Endothelial cell of umbilical vein (primary cell): ENCODE data around the gene SLC18A3. TPM values are rescaled to one million over a fixed set of nuclear protein-coding genes. Genes with fewer than 3 reads are reported as not detected.

Experiments
- BruUV-seq: library from RNA; stranded (reverse); fragments of 400-500 nt; replicated peaks from 2 replicates; lab custom pipeline; 2021; lab: Mats Ljungman, UMichigan
- CTCF ChIA-PET: fragments of 300-600, 350-600 bp; sonication (Branson Sonifier 250); formaldehyde crosslinking; loops from one replicate; lab custom pipeline; 2021; ENCODE audit warnings: antibody characterized with exemption, inconsistent platforms; lab: Charles Lee
- POLR2A ChIA-PET: fragments of 300-600, 350-600 bp; sonication (Branson Sonifier 250); formaldehyde crosslinking; loops from one replicate; lab custom pipeline; 2021; ENCODE audit warnings: antibody characterized with exemption, inconsistent platforms; lab: Charles Lee
- DNase-seq: peaks from one replicate; pipeline ENCODE4 v3.0.0-alpha.2; 2011; ENCODE audit warnings: low read depth, low spot score
- FAIRE-seq: peaks from 2 replicates; lab custom pipeline; 2011; peaks lifted over from hg19 to GRCh38; lab: Jason Lieb, UNC
- H2AFZ ChIP-seq: 2 replicates; pipeline ENCODE4 v1.6.0; 2012; ENCODE audit warnings: low read depth, low read length, control low read depth, inconsistent platforms
- H3K27ac ChIP-seq: 2 replicates; pipeline ENCODE4 v1.5.1; 2011; ENCODE audit warnings: low read depth, mild to moderate bottlenecking, control low read depth, low read length, moderate library complexity; ENCODE audit not compliant: insufficient read depth
- H3K27me3 ChIP-seq, 2 experiments: 2 replicates each; pipeline versions ENCODE4 v1.6.0 to v1.6.1; 2011; ENCODE audit warnings: low read length in 2 of 2, mixed read lengths in 1 of 2; ENCODE audit not compliant: control insufficient read depth in 2 of 2, insufficient read depth in 2 of 2
- H3K36me3 ChIP-seq, 2 experiments: 2 replicates in 1 of 2; 3 replicates in 1 of 2; pipeline ENCODE4 v1.5.1; 2011; ENCODE audit warnings: low read length in 2 of 2, mild to moderate bottlenecking in 1 of 2, moderate library complexity in 1 of 2; ENCODE audit not compliant: control insufficient read depth in 2 of 2, insufficient read depth in 2 of 2; ENCODE audit errors: extremely low read depth in 1 of 2
- H3K4me1 ChIP-seq: 3 replicates; pipeline ENCODE4 v1.5.1; 2011; ENCODE audit warnings: mild to moderate bottlenecking, low read length; ENCODE audit not compliant: control insufficient read depth, insufficient read depth; ENCODE audit errors: extremely low read depth
- H3K4me2 ChIP-seq: 2 replicates; pipeline ENCODE4 v1.6.1; 2011; ENCODE audit warnings: low read length, control low read depth, mixed read lengths; ENCODE audit not compliant: insufficient read depth
- H3K4me3 ChIP-seq, 3 experiments: fragments of 200-600 bp in 1 of 3; sonication (generic), shearing (Covaris generic) in 1 of 3; replicated peaks in 1 of 3; 2 replicates each; pipeline ENCODE4 v1.5.1; 2011 to 2016; ENCODE audit warnings: control low read depth in 3 of 3, low read length in 3 of 3, mild to moderate bottlenecking in 2 of 3, inconsistent platforms in 1 of 3, low read depth in 1 of 3, moderate library complexity in 1 of 3; ENCODE audit not compliant: insufficient read depth in 1 of 3
- H3K79me2 ChIP-seq: 2 replicates; pipeline ENCODE4 v1.6.0; 2012; ENCODE audit warnings: low read length, inconsistent platforms; ENCODE audit not compliant: control insufficient read depth, insufficient read depth
- H3K9ac ChIP-seq: replicated peaks from 2 replicates; pipeline ENCODE3; 2011; ENCODE audit warnings: low read length, control low read depth; ENCODE audit not compliant: insufficient read depth; ENCODE audit errors: extremely low read depth
- H3K9me1 ChIP-seq: replicated peaks from 3 replicates; pipeline ENCODE4 v1.6.0; 2011; ENCODE audit warnings: mild to moderate bottlenecking, low read length; ENCODE audit not compliant: control insufficient read depth, insufficient read depth; ENCODE audit errors: extremely low read depth
- H3K9me3 ChIP-seq: replicated peaks from 2 replicates; pipeline ENCODE4 v1.5.1; 2012; ENCODE audit warnings: low read length, inconsistent platforms; ENCODE audit not compliant: control insufficient read depth, insufficient read depth
- H4K20me1 ChIP-seq: replicated peaks from 2 replicates; pipeline ENCODE3; 2011; ENCODE audit warnings: mild to moderate bottlenecking, low read length; ENCODE audit not compliant: control insufficient read depth, insufficient read depth; ENCODE audit errors: extremely low read depth
- EZH2 ChIP-seq: IDR thresholded peaks from 2 replicates; pipeline ENCODE4 v1.6.1; 2012; ENCODE audit warnings: borderline replicate concordance, low read depth, mild to moderate bottlenecking, moderate library complexity, low read length, inconsistent platforms; ENCODE audit not compliant: severe bottlenecking
- FOS ChIP-seq: IDR thresholded peaks from 2 replicates; pipeline ENCODE4 v1.6.1; 2011; ENCODE audit warnings: mild to moderate bottlenecking, low read length, moderate library complexity, borderline replicate concordance; ENCODE audit not compliant: insufficient read depth
- GATA2 ChIP-seq: IDR thresholded peaks from 2 replicates; pipeline ENCODE4 v1.7.0; 2011; ENCODE audit warnings: low read depth, mild to moderate bottlenecking, moderate library complexity, mixed read lengths, low read length; ENCODE audit not compliant: insufficient read length, insufficient read depth
- JUN ChIP-seq: IDR thresholded peaks from 2 replicates; pipeline ENCODE4 v1.6.1; 2011; ENCODE audit warnings: borderline replicate concordance, low read depth; ENCODE audit not compliant: insufficient read length, insufficient read depth
- MYC ChIP-seq: IDR thresholded peaks from one replicate; pipeline ENCODE4 v1.6.1; 2011; ENCODE audit warnings: mild to moderate bottlenecking, low read depth, low read length
- POLR2A ChIP-seq: IDR thresholded peaks from 2 replicates; pipeline ENCODE4 v1.6.1; 2012; ENCODE audit warnings: low read depth, mild to moderate bottlenecking, control low read depth, low read length
- POLR2AphosphoS5 ChIP-seq: IDR thresholded peaks from 2 replicates; pipeline ENCODE4 v1.6.1; 2012; ENCODE audit warnings: low read depth, mild to moderate bottlenecking, control low read depth, low read length, moderate library complexity; ENCODE audit not compliant: insufficient read depth
- dilution Hi-C: fragments of 300-500 bp; cut with MboI; formaldehyde crosslinking; loops from one replicate; pipeline ENCODE4 v1.15.0; 2019; ENCODE audit warnings: low sequenced_read_pairs; ENCODE audit not compliant: extremely low pct_ligation_motif_present
- intact Hi-C: fragments of 100-400 bp; cut with micrococcal nuclease; formaldehyde crosslinking; loops from one replicate; pipeline ENCODE4 v1.10.0; 2022
- polyA plus RNA-seq, 4 experiments: library from polyadenylated mRNA; depleted of rRNA in 3 of 4; stranded (reverse) in 3 of 4; unstranded in 1 of 4; fragments of >200 nt; gene quantifications; 2 replicates each; pipeline versions ENCODE4 v1.2.1 to v1.2.3, GENCODE V29; 2011 to 2012; ENCODE audit warnings: missing spikeins in 1 of 4
- total RNA-seq: library from RNA; stranded (reverse); gene quantifications from 2 replicates; pipeline ENCODE4 v1.2.3, GENCODE V29; 2021
- TF ChIP-seq, protein P1 (sequence below), 2 donors: IDR thresholded peaks; 1 replicate in 1 of 2; 2 replicates in 1 of 2; pipeline ENCODE4 v1.5.1; 2011; ENCODE audit warnings: low read length in 2 of 2, mild to moderate bottlenecking in 2 of 2, moderate library complexity in 2 of 2, control low read depth in 1 of 2, inconsistent platforms in 1 of 2, low read depth in 1 of 2; ENCODE audit not compliant: insufficient read depth in 1 of 2; ENCODE audit errors: extremely low read depth in 1 of 2
- TF ChIP-seq, protein P2 (sequence below): IDR thresholded peaks from 2 replicates; pipeline ENCODE4 v1.6.1; 2011; ENCODE audit not compliant: insufficient read depth, insufficient read length

The SLC18A3 gene
- total and polyA plus RNA-seq, 2 donors (not counting 3 experiments of a cell fraction or from before 2014, with no cell fraction given), result not detected

DNA sequence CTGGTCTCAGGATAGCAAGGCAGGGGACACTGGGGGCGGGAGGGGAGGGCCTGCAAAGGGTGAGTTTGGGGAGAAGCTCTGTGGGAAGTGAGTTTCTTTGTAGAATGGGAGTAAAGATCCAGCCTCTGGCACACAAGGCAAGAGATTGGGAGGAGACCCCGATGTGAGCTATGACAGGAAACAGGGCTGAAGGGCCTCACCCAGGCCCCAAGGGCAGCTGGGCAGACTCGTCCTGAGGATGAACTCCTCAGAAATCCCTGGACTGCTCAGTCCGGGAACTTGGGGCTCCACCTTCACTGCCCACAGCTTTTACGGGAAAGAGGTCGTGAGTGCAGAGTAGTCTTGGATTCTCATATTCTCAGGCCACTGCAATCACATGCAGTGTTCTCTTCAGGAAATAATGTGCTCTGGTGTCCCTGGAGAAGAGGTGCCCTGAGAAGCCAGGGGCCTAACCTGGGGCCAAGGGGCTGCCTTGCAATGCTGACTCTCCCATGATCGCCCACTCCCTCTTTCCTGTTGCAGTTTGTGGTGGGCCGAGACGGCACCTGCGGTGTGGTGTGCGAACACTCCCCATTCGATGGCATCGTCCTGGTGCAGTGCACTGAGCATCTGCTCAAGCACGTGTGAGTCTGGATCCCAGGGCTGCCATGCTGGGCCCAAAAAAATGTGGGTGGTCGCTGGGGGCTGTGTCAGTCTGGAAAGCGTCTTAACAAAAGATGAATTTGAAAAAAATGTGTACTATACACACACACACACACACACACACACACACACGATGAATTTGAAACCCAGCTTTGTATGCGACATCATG is 38.1 kb downstream of the SLC18A3 start:
- Histone ChIP-seq H3K27ac (no peak overlapping the region), H3K4me1 (no peaks in the 10 kb centered on the region), H3K36me3 (no peaks in the 10 kb centered on the region), H3K9ac (no peak overlapping the region), H3K79me2 (no peaks in the 10 kb centered on the region), H3K9me3 (no peaks in the 10 kb centered on the region), H3K4me3 (no peak overlapping the region), H3K9me1 (no peaks in the 10 kb centered on the region), H2AFZ (no peak overlapping the region), H3K4me2 (no peak overlapping the region), H4K20me1 (no peaks in the 10 kb centered on the region), H3K27me3 (peaks cover 0 to 2% of the 10 kb centered on the region in 2 experiments)
- FAIRE-seq (no peak), DNase-seq (no peak)
- CTCF ChIA-PET, result no interaction called here
- dilution Hi-C loops (no loop called here), intact Hi-C loops (no loop called here)
- TF ChIP-seq POLR2AphosphoS5, result no peak
- no peak for TF ChIP-seq JUN
- no peak for TF ChIP-seq POLR2A
- TF ChIP-seq FOS, result no peak
- TF ChIP-seq, protein P1, sequence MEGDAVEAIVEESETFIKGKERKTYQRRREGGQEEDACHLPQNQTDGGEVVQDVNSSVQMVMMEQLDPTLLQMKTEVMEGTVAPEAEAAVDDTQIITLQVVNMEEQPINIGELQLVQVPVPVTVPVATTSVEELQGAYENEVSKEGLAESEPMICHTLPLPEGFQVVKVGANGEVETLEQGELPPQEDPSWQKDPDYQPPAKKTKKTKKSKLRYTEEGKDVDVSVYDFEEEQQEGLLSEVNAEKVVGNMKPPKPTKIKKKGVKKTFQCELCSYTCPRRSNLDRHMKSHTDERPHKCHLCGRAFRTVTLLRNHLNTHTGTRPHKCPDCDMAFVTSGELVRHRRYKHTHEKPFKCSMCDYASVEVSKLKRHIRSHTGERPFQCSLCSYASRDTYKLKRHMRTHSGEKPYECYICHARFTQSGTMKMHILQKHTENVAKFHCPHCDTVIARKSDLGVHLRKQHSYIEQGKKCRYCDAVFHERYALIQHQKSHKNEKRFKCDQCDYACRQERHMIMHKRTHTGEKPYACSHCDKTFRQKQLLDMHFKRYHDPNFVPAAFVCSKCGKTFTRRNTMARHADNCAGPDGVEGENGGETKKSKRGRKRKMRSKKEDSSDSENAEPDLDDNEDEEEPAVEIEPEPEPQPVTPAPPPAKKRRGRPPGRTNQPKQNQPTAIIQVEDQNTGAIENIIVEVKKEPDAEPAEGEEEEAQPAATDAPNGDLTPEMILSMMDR (IDR thresholded peaks at IDR 0.05; ENCODE audit: extremely low read depth in 1 of 2, insufficient read depth in 1 of 2, low read depth in 1 of 2, low read length in 2 of 2), result no peak
- no peak for TF ChIP-seq MYC
- TF ChIP-seq, protein P2, sequence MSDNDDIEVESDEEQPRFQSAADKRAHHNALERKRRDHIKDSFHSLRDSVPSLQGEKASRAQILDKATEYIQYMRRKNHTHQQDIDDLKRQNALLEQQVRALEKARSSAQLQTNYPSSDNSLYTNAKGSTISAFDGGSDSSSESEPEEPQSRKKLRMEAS, result no peak
- TF ChIP-seq GATA2, result no peak
- TF ChIP-seq EZH2, result no peak
- BruUV-seq, result no TSS peak
- POLR2A ChIA-PET, result no interaction called here
